Tibial nerve (tissue), 4 donors: ENCODE measurements around the gene CD40. TPM values are rescaled to one million over a fixed set of nuclear protein-coding genes. Genes with fewer than 3 reads are reported as not detected.
A peak's percentile ranks its signal among the peaks of the same experiment; 100 is the strongest.

Experiments used
- DNase-seq, 2 donors: peaks; one replicate each; pipeline ENCODE4 v3.0.0-alpha.2; 2019; ENCODE audit warnings: low spot score in 2 of 2
- H3K27ac ChIP-seq, 4 donors: fragments of 200-600 bp; sonication (generic) in 3 of 4; one replicate each; pipeline ENCODE4 v1.5.1; 2017 to 2019; ENCODE audit warnings: mild to moderate bottlenecking in 1 of 4
- H3K27me3 ChIP-seq, 2 donors: fragments of 200-600 bp; sonication (generic) in 1 of 2; one replicate each; pipeline versions ENCODE4 v1.5.1 to v1.6.0; 2017 to 2019
- H3K36me3 ChIP-seq, 3 donors: fragments of 200-600 bp; sonication (generic); one replicate each; pipeline ENCODE4 v1.5.1; 2018 to 2019
- H3K4me1 ChIP-seq, 4 donors: fragments of 200-600 bp; sonication (generic) in 3 of 4; one replicate each; pipeline ENCODE4 v1.5.1; 2017 to 2019
- H3K4me3 ChIP-seq, 4 donors: fragments of 200-600 bp; sonication (generic) in 3 of 4; one replicate each; pipeline ENCODE4 v1.5.1; 2017 to 2019; ENCODE audit warnings: mild to moderate bottlenecking in 1 of 4, moderate library complexity in 1 of 4
- H3K9me3 ChIP-seq, 4 donors: fragments of 200-600 bp; sonication (generic) in 3 of 4; one replicate each; pipeline ENCODE4 v1.5.1; 2017 to 2019
- CTCF ChIP-seq, 5 experiments: fragments of 200-600 bp in 3 of 5; fragments of 450-650 bp in 2 of 5; sonication (generic) in 3 of 5; IDR thresholded peaks; one replicate each; pipeline ENCODE4 v1.5.1; 2016 to 2019; ENCODE audit warnings: antibody characterized with exemption in 5 of 5, mild to moderate bottlenecking in 3 of 5, moderate library complexity in 2 of 5
- EP300 ChIP-seq, 2 donors: sonication (generic); formaldehyde crosslinking; IDR thresholded peaks; one replicate each; pipeline ENCODE4 v1.6.1; 2017; ENCODE audit warnings: antibody characterized with exemption in 2 of 2, mild to moderate bottlenecking in 1 of 2
- POLR2A ChIP-seq, 2 donors: fragments of 450-650 bp; IDR thresholded peaks; one replicate each; pipeline ENCODE4 v1.6.1; 2017; ENCODE audit warnings: antibody characterized with exemption in 2 of 2, mild to moderate bottlenecking in 2 of 2, moderate library complexity in 2 of 2
- WGBS, 2 donors: methylation state at CpG; one replicate each; pipeline ENCODE4 v1.1.5; 2018; 5-methylcytosine and 5-hydroxymethylcytosine counted together
- total RNA-seq, 4 donors: library from RNA; depleted of rRNA; stranded (reverse); fragments of >200 nt; gene quantifications; one replicate each; pipeline ENCODE4 v1.1.0, GENCODE V29; 2016

CD40 gene
- total RNA-seq, 4 donors from 2014 or later: 18.0 to 32.8 (median 25.1) TPM

DNA sequence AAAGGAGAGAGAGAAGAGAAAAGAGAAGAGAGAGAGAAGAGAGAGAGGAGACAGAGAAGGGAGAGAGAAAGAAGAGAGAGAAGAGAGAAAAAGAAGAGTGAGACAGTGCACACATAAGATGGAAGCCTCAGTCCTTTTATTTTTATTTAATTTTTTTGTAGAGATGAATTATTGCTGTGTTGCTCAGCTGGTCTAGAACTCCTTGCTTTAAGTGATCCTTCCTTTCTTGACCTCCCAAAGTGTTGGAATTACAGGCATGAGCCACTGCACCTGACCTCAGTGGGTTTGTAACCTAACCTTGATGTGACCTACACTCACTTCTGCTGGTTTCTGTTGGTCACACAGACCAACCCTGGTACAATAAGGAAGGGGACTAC, 6.3 kb upstream of the CD40 start:
- no peak for DNase-seq
- H3K9me3 ChIP-seq: no peaks in the 10 kb centered on the region
- H3K27ac ChIP-seq: no peak overlapping the region
- H3K4me1 ChIP-seq: peaks cover 0 to under 1% (median 0%) of the 10 kb centered on the region in 4 donors
- no peaks in the 10 kb centered on the region for H3K36me3 ChIP-seq
- TF ChIP-seq POLR2A (IDR thresholded peaks at IDR 0.05): no peak
- peaks cover 0 to 13% of the 10 kb centered on the region in 2 donors for H3K27me3 ChIP-seq
- no peak overlapping the region for H3K4me3 ChIP-seq

- Histone ChIP-seq H3K4me1 (peaks cover 0 to 8% (median 3%) of the 10 kb centered on the region in 4 donors), H3K36me3 (no peaks in the 10 kb centered on the region), H3K27me3 (peaks cover 0 to 6% of the 10 kb centered on the region in 2 donors), H3K9me3 (no peaks in the 10 kb centered on the region), H3K4me3 (no peak overlapping the region), H3K27ac (no peak overlapping the region)
- DNase-seq: no peak
- TF ChIP-seq CTCF (IDR thresholded peaks at IDR 0.05) (no peak), POLR2A (IDR thresholded peaks at IDR 0.05) (no peak), EP300 (IDR thresholded peaks at IDR 0.05) (no peak)
- 63 to 65% methylated on average over 10 of the region's 10 CpGs for WGBS, 2 donors
These were observed 5.5 kb upstream of the CD40 start for GRCh38 chr20:46112430-46113112.

DNA sequence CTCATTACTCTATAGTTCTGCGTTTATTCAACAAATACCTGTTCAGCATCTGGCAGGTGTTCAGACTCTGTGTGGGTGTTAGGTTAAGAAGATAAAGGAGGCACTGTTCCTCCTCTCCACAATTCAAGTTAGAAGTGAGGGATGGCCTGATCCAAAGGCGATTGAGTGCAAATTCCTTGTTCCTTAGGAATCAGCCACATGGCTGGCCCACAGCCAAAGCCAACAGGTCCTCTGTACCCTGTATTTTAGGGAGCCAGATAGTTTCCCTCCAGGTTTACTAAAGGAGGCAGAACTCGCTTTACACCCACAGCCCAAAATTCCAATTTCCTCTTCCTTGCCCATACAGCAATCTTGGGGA, 5.0 kb upstream of the CD40 start:
- Histone ChIP-seq H3K4me1 (peaks cover 0 to 14% (median 5%) of the 10 kb centered on the region in 4 donors), H3K27me3 (peaks cover 0 to 6% of the 10 kb centered on the region in 2 donors), H3K4me3 (no peak overlapping the region), H3K36me3 (no peaks in the 10 kb centered on the region), H3K27ac (no peak overlapping the region), H3K9me3 (no peaks in the 10 kb centered on the region)
- DNase-seq: no peak
- 55 to 76% methylated on average over 3 of the region's 3 CpGs for WGBS, 2 donors
- no peak for TF ChIP-seq EP300 (IDR thresholded peaks at IDR 0.05)
- no peak for TF ChIP-seq POLR2A (IDR thresholded peaks at IDR 0.05)
- no peak for TF ChIP-seq CTCF (IDR thresholded peaks at IDR 0.05)

DNA sequence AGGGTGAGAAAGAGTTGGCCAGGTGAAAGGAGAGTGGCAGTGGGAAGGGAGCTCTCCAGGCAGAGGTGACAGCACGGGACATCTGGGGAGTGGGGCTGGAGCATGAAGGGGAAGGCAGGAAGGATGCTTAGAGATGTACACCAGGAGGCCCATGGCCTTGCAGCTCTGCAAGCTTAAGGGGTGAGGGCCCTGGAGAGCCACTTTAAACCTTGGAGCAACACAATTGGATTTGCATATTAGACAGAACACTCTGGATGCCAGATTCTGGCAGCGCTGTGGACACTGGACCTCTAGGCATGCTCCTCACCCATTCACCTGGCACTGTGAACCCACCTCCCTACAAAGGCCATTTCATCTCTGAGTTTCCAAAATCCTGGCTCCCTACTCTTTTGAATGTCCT, 3.7 kb upstream of the CD40 start:
- no peak for DNase-seq
- TF ChIP-seq EP300 (IDR thresholded peaks at IDR 0.05) (no peak), POLR2A (IDR thresholded peaks at IDR 0.05) (no peak), CTCF (IDR thresholded peaks at IDR 0.05) (no peak)
- Histone ChIP-seq H3K4me3 (no peak overlapping the region), H3K4me1 (peaks cover 0 to 27% (median 10%) of the 10 kb centered on the region in 4 donors), H3K27ac (no peak overlapping the region), H3K36me3 (no peaks in the 10 kb centered on the region), H3K9me3 (no peaks in the 10 kb centered on the region), H3K27me3 (peaks cover 0 to 1% of the 10 kb centered on the region in 2 donors)
- 75 to 84% methylated on average over 2 of the region's 2 CpGs for WGBS, 2 donors

- TF ChIP-seq POLR2A (IDR thresholded peaks at IDR 0.05): no peak
- DNase-seq: peak in 1 of 2 donors; percentile 22
- Histone ChIP-seq H3K9me3 (no peaks in the 10 kb centered on the region), H3K27me3 (no peaks in the 10 kb centered on the region), H3K4me1 (peaks cover 0 to 44% (median 15%) of the 10 kb centered on the region in 4 donors), H3K36me3 (peaks cover 0 to 14% (median 6%) of the 10 kb centered on the region in 3 donors), H3K27ac (peak overlapping the region; percentile 21 to 89 (median 85)), H3K4me3 (peak overlapping the region; percentile 36 to 63 (median 60))
- 33 to 34% methylated on average over 12 to 15 of the region's 15 CpGs for WGBS, 2 donors
These were observed 437 bp downstream of the CD40 start for GRCh38 chr20:46118481-46119020.

- peak overlapping the region in 3 of 4 donors; percentile 36 to 63 (median 62) for H3K4me3 ChIP-seq
- H3K27ac ChIP-seq: peak overlapping the region; percentile 21 to 89 (median 85)
- no peak for DNase-seq
- peaks cover 0 to 19% (median 6%) of the 10 kb centered on the region in 3 donors for H3K36me3 ChIP-seq
- TF ChIP-seq POLR2A (IDR thresholded peaks at IDR 0.05) (no peak), CTCF (IDR thresholded peaks at IDR 0.05) (no peak), EP300 (IDR thresholded peaks at IDR 0.05) (no peak)
- H3K9me3 ChIP-seq: no peaks in the 10 kb centered on the region
- peaks cover 0 to 44% (median 15%) of the 10 kb centered on the region in 4 donors for H3K4me1 ChIP-seq
- H3K27me3 ChIP-seq: no peaks in the 10 kb centered on the region
- WGBS, 2 donors: 52 to 63% methylated on average over 2 of the region's 2 CpGs
These were observed 973 bp downstream of the CD40 start for GRCh38 chr20:46119028-46119546.
